ENCODE data around the gene STK36. TPM values are rescaled to one million over a fixed set of nuclear protein-coding genes. Genes with fewer than 3 reads are reported as not detected.

STK36 gene
- total RNA-seq, 3 donors from 2014 or later = 24.6 to 48.5 (median 35.1) TPM

GRCh38 chr2:218655751-218656150, 16.1 kb upstream of the STK36 start:
- no peak overlapping the region for H3K4me3 ChIP-seq
- DNase-seq = no peak
- no peaks in the 10 kb centered on the region for H3K9me3 ChIP-seq
- intact Hi-C loops (cut with DNase I, micrococcal nuclease) = no loop called here
- ATAC-seq = no peak
- H3K4me1 ChIP-seq (ENCODE audit: low read depth) = peaks cover 3% of the 10 kb centered on the region
- no peak for TF ChIP-seq CTCF (IDR thresholded peaks at IDR 0.05)
- H3K36me3 ChIP-seq (ENCODE audit: low read depth) = no peaks in the 10 kb centered on the region

GRCh38 chr2:218658671-218659257, 13.1 kb upstream of the STK36 start:
- peak; percentile 66 for ATAC-seq
- DNase-seq = peak in 2 of 3 donors; percentile 63 to 71
- Histone ChIP-seq H3K4me3 (peak overlapping the region; percentile 60), H3K36me3 (ENCODE audit: low read depth) (peaks cover under 1% of the 10 kb centered on the region), H3K9me3 (no peaks in the 10 kb centered on the region), H3K4me1 (ENCODE audit: low read depth) (peaks cover 3% of the 10 kb centered on the region)
- intact Hi-C loops (cut with DNase I, micrococcal nuclease) = no loop called here
- TF ChIP-seq CTCF (IDR thresholded peaks at IDR 0.05) = peak; percentile 22

GRCh38 chr2:218659258-218659987, 12.5 kb upstream of the STK36 start, which contains the start of the genes BCS1L and ZNF142:
Gene BCS1L (plus strand): TSS chr2:218659683. CDS start chr2:218660988, 1,305 bp downstream.
Gene ZNF142 (minus strand): TSS chr2:218659623. CDS start chr2:218656429, 3,194 bp downstream.
- H3K4me1 ChIP-seq (ENCODE audit: low read depth) = peaks cover 3% of the 10 kb centered on the region
- DNase-seq (peak; percentile 95 to 98 (median 95)), ATAC-seq (peak; percentile 98)
- H3K4me3 ChIP-seq = peak within 1 kb of the TSS; percentile 60
- no peak for TF ChIP-seq CTCF (IDR thresholded peaks at IDR 0.05)
- intact Hi-C loops (cut with DNase I, micrococcal nuclease) = no loop called here
- H3K36me3 ChIP-seq (ENCODE audit: low read depth) = peaks cover 6% of the 10 kb centered on the region
- no peaks in the 10 kb centered on the region for H3K9me3 ChIP-seq

DNA sequence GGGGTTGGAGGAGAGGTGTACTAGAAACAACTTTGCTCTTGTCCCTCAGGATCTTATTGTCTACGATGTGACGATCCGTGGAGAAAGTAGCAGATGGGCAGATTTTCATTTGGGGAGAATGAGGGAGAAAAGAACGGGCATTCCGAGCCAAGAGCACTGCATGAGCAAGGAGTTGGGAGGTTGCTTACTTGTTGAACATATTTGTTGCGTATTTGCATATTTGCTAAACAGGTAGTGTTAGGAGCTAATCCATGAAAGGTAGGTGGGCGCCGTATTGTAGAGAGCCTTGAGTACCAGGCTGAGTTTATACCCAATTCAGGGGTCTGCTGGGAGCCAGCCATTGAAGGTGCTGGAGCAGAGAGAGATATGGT, 11.9 kb upstream of the STK36 start:
- Histone ChIP-seq H3K36me3 (ENCODE audit: low read depth) (peaks cover 11% of the 10 kb centered on the region), H3K4me3 (peak overlapping the region; percentile 60), H3K4me1 (ENCODE audit: low read depth) (peaks cover 3% of the 10 kb centered on the region), H3K9me3 (no peaks in the 10 kb centered on the region)
- intact Hi-C loops (cut with DNase I, micrococcal nuclease) = no loop called here
- DNase-seq (no peak), ATAC-seq (no peak)
- TF ChIP-seq CTCF (IDR thresholded peaks at IDR 0.05) = no peak

GRCh38 chr2:218662377-218662776, 9.5 kb upstream of the STK36 start:
- Histone ChIP-seq H3K4me3 (no peak overlapping the region), H3K36me3 (ENCODE audit: low read depth) (peaks cover 20% of the 10 kb centered on the region), H3K4me1 (ENCODE audit: low read depth) (peaks cover 3% of the 10 kb centered on the region), H3K9me3 (no peaks in the 10 kb centered on the region)
- no peak for DNase-seq
- intact Hi-C loops (cut with DNase I, micrococcal nuclease) = no loop called here
- TF ChIP-seq CTCF (IDR thresholded peaks at IDR 0.05) = no peak
- ATAC-seq = no peak

Measured in mucosa of descending colon (tissue), 3 donors.